Thyroid gland (tissue), 4 donors: ENCODE measurements around the gene NCKAP5. TPM values are rescaled to one million over a fixed set of nuclear protein-coding genes. Genes with fewer than 3 reads are reported as not detected.

Experiments
- DNase-seq, 2 donors: peaks; one replicate each; pipeline ENCODE4 v3.0.0-alpha.2; 2019
- H3K27ac ChIP-seq, 3 donors: fragments of 200-600 bp; sonication (generic); 1 replicate in 2 of 3; 2 replicates in 1 of 3; pipeline ENCODE4 v1.5.1; 2016 to 2019; ENCODE audit warnings: mild to moderate bottlenecking in 1 of 3, moderate library complexity in 1 of 3
- H3K27me3 ChIP-seq: fragments of 200-600 bp; sonication (generic); one replicate; pipeline ENCODE4 v1.5.1; 2019
- H3K36me3 ChIP-seq, 2 donors: fragments of 200-600 bp; sonication (generic); one replicate each; pipeline ENCODE4 v1.5.1; 2016 to 2019
- H3K4me1 ChIP-seq, 2 donors: fragments of 200-600 bp; sonication (generic); one replicate each; pipeline ENCODE4 v1.5.1; 2017 to 2019
- H3K4me3 ChIP-seq, 3 donors: fragments of 200-600 bp; sonication (generic); replicated peaks in 1 of 3; 1 replicate in 2 of 3; 2 replicates in 1 of 3; pipeline ENCODE4 v1.5.1; 2016; ENCODE audit warnings: mild to moderate bottlenecking in 1 of 3
- H3K9me3 ChIP-seq: fragments of 200-600 bp; sonication (generic); one replicate; pipeline ENCODE4 v1.5.1; 2017
- CTCF ChIP-seq, 6 experiments: fragments of 200-600 bp in 3 of 6; fragments of 450-650 bp in 3 of 6; sonication (generic) in 3 of 6; IDR thresholded peaks; one replicate each; pipeline ENCODE4 v1.5.1; 2016 to 2019; ENCODE audit warnings: antibody characterized with exemption in 6 of 6, mild to moderate bottlenecking in 2 of 6, inconsistent platforms in 1 of 6, moderate library complexity in 1 of 6
- POLR2A ChIP-seq, 2 donors: fragments of 450-650 bp; IDR thresholded peaks; one replicate each; pipeline ENCODE4 v1.6.1; 2017; ENCODE audit warnings: antibody characterized with exemption in 2 of 2, mild to moderate bottlenecking in 2 of 2, moderate library complexity in 1 of 2
- WGBS, 2 donors: methylation state at CpG; one replicate each; pipeline ENCODE4 v1.1.5; 2017; 5-methylcytosine and 5-hydroxymethylcytosine counted together
- intact Hi-C: fragments of 100-400 bp; cut with DNase I; formaldehyde crosslinking; loops from one replicate; pipeline ENCODE4 v1.15.1; 2023
- total RNA-seq, 4 donors: library from RNA; depleted of rRNA; stranded (reverse); fragments of >200 nt; gene quantifications; one replicate each; pipeline ENCODE4 v1.2.3, GENCODE V29; 2016

NCKAP5 gene
- total RNA-seq, 4 donors from 2014 or later: 0.45 to 1.2 (median 0.76) TPM

- Histone ChIP-seq H3K9me3 (no peaks in the 10 kb centered on the region), H3K27ac (no peak overlapping the region), H3K36me3 (no peaks in the 10 kb centered on the region), H3K4me1 (no peaks in the 10 kb centered on the region), H3K27me3 (no peaks in the 10 kb centered on the region), H3K4me3 (no peak overlapping the region)
- intact Hi-C loops: no loop called here
- no peak for DNase-seq
- TF ChIP-seq CTCF (IDR thresholded peaks at IDR 0.05) (no peak), POLR2A (IDR thresholded peaks at IDR 0.05) (no peak)
- 88 to 90% methylated on average over 2 of the region's 2 CpGs for WGBS, 2 donors
Observed at GRCh38 chr2:132789066-132789465, 779.2 kb downstream of the NCKAP5 start.

GRCh38 chr2:132788310-132788838, 779.9 kb downstream of the NCKAP5 start:
- Histone ChIP-seq H3K27ac (no peak overlapping the region), H3K9me3 (no peaks in the 10 kb centered on the region), H3K4me1 (no peaks in the 10 kb centered on the region), H3K4me3 (no peak overlapping the region), H3K27me3 (no peaks in the 10 kb centered on the region), H3K36me3 (no peaks in the 10 kb centered on the region)
- no peak for TF ChIP-seq POLR2A (IDR thresholded peaks at IDR 0.05)
- no peak for DNase-seq
- intact Hi-C loops: no loop called here
- WGBS, 2 donors: 73 to 77% methylated on average over 4 of the region's 4 CpGs

- Histone ChIP-seq H3K27me3 (no peaks in the 10 kb centered on the region), H3K4me1 (no peaks in the 10 kb centered on the region), H3K4me3 (no peak overlapping the region), H3K9me3 (no peaks in the 10 kb centered on the region), H3K36me3 (no peaks in the 10 kb centered on the region), H3K27ac (no peak overlapping the region)
- WGBS, 2 donors: 85 to 92% methylated on average over 11 of the region's 11 CpGs
- no peak for DNase-seq
- intact Hi-C loops: no loop called here
- no peak for TF ChIP-seq POLR2A (IDR thresholded peaks at IDR 0.05)
- no peak for TF ChIP-seq CTCF (IDR thresholded peaks at IDR 0.05)
Observed at GRCh38 chr2:132783883-132784282, 784.4 kb downstream of the NCKAP5 start.

- 79 to 89% methylated on average over 7 of the region's 7 CpGs for WGBS, 2 donors
- H3K9me3 ChIP-seq: no peaks in the 10 kb centered on the region
- H3K27me3 ChIP-seq: no peaks in the 10 kb centered on the region
- H3K27ac ChIP-seq: no peak overlapping the region
- no peaks in the 10 kb centered on the region for H3K4me1 ChIP-seq
- TF ChIP-seq POLR2A (IDR thresholded peaks at IDR 0.05): no peak
- no peak for TF ChIP-seq CTCF (IDR thresholded peaks at IDR 0.05)
- intact Hi-C loops: no loop called here
- no peak overlapping the region for H3K4me3 ChIP-seq
- H3K36me3 ChIP-seq: no peaks in the 10 kb centered on the region
- DNase-seq: no peak
Observed at GRCh38 chr2:132782176-132782783, 786.0 kb downstream of the NCKAP5 start.

- H3K9me3 ChIP-seq: no peaks in the 10 kb centered on the region
- no peak overlapping the region for H3K27ac ChIP-seq
- no peak for DNase-seq
- no peaks in the 10 kb centered on the region for H3K27me3 ChIP-seq
- no peak overlapping the region for H3K4me3 ChIP-seq
- H3K4me1 ChIP-seq: no peaks in the 10 kb centered on the region
- intact Hi-C loops: no loop called here
- no peak for TF ChIP-seq CTCF (IDR thresholded peaks at IDR 0.05)
- TF ChIP-seq POLR2A (IDR thresholded peaks at IDR 0.05): no peak
- no peaks in the 10 kb centered on the region for H3K36me3 ChIP-seq
- WGBS, 2 donors: 56 to 66% methylated on average over 5 of the region's 5 CpGs
Observed at GRCh38 chr2:132780651-132781050, 787.6 kb downstream of the NCKAP5 start.
